Activated naive CD8-positive, alpha-beta T cell treated with anti-CD3 and anti-CD28 coated beads, Interleukin-2, amount 50 U/mL, for 24 hours (primary cell): ENCODE results near the gene ARHGAP25.
A peak's percentile ranks its signal among the peaks of the same experiment; 100 is the strongest.

Experiments used
- ATAC-seq: fragments of 150-1000 bp; cut with Tn5 transposase; one replicate; pipeline ENCODE4 v1.10.0; 2021
- DNase-seq: peaks from one replicate; pipeline ENCODE4 v3.0.0; 2021
- H3K27ac Mint-ChIP-seq: one replicate; pipeline ENCODE4 v1.8.0; 2021; ENCODE audit warnings: mild to moderate bottlenecking, mixed read lengths
- H3K27me3 Mint-ChIP-seq: one replicate; pipeline ENCODE4 v1.8.0; 2021; ENCODE audit warnings: mixed read lengths
- H3K36me3 Mint-ChIP-seq: one replicate; pipeline ENCODE4 v1.8.0; 2021; ENCODE audit warnings: low read depth, mixed read lengths
- H3K4me1 Mint-ChIP-seq: one replicate; pipeline ENCODE4 v1.8.0; 2021; ENCODE audit warnings: mixed read lengths
- H3K4me3 Mint-ChIP-seq: one replicate; pipeline ENCODE4 v1.8.0; 2021; ENCODE audit warnings: mild to moderate bottlenecking, moderate library complexity, mixed read lengths
- H3K9me3 Mint-ChIP-seq: one replicate; pipeline ENCODE4 v1.8.0; 2021; ENCODE audit warnings: mixed read lengths

ARHGAP25 gene

GRCh38 chr2:68824831-68825230 lies 90.2 kb downstream of the ARHGAP25 start:
- H3K27ac Mint-ChIP-seq, result peak overlapping the region; percentile 63
- no peaks in the 10 kb centered on the region for H3K9me3 Mint-ChIP-seq
- H3K36me3 Mint-ChIP-seq, result peaks cover 58% of the 10 kb centered on the region
- DNase-seq (no peak), ATAC-seq (no peak)
- no peaks in the 10 kb centered on the region for H3K27me3 Mint-ChIP-seq
- no peak overlapping the region for H3K4me3 Mint-ChIP-seq
- H3K4me1 Mint-ChIP-seq, result peaks cover 27% of the 10 kb centered on the region

GRCh38 chr2:68825866-68826265 lies 91.3 kb downstream of the ARHGAP25 start:
- DNase-seq (no peak), ATAC-seq (no peak)
- Mint-ChIP-seq H3K4me3 (no peak overlapping the region), H3K27ac (peak overlapping the region; percentile 23), H3K36me3 (peaks cover 51% of the 10 kb centered on the region), H3K27me3 (no peaks in the 10 kb centered on the region), H3K4me1 (peaks cover 37% of the 10 kb centered on the region), H3K9me3 (no peaks in the 10 kb centered on the region)

GRCh38 chr2:68827666-68828065 lies 93.1 kb downstream of the ARHGAP25 start:
- H3K27me3 Mint-ChIP-seq, result no peaks in the 10 kb centered on the region
- H3K36me3 Mint-ChIP-seq, result peaks cover 37% of the 10 kb centered on the region
- no peak for ATAC-seq
- peaks cover 55% of the 10 kb centered on the region for H3K4me1 Mint-ChIP-seq
- DNase-seq, result no peak
- H3K27ac Mint-ChIP-seq, result no peak overlapping the region
- no peaks in the 10 kb centered on the region for H3K9me3 Mint-ChIP-seq
- no peak overlapping the region for H3K4me3 Mint-ChIP-seq

- peak; percentile 61 for DNase-seq
- Mint-ChIP-seq H3K36me3 (peaks cover 26% of the 10 kb centered on the region), H3K4me3 (peak overlapping the region; percentile 27), H3K4me1 (peaks cover 64% of the 10 kb centered on the region), H3K27ac (peak overlapping the region; percentile 89), H3K27me3 (no peaks in the 10 kb centered on the region), H3K9me3 (no peaks in the 10 kb centered on the region)
- ATAC-seq, result peak; percentile 7
Measured at GRCh38 chr2:68828887-68829708, 94.5 kb downstream of the ARHGAP25 start.

DNA sequence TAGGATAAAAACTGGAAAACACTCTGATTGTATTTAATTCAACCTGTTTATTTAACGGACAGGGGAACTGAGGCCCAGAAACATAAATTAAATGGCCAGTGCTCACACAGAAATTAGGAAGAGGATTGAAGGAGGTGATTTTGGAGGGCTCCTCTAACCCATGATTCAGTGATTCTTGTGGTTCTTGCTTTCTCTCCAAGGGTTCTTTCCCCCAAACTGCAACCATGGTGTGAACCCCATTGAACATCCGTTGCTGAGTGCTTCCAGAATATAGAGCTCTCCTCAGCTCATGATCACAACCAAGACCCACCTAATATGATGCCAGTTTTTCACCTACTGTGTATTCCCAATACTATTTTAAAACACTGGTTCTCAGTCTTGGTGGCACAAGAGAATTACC lies 95.1 kb downstream of the ARHGAP25 start:
- DNase-seq (no peak), ATAC-seq (no peak)
- H3K27ac Mint-ChIP-seq, result peak overlapping the region; percentile 89

DNA sequence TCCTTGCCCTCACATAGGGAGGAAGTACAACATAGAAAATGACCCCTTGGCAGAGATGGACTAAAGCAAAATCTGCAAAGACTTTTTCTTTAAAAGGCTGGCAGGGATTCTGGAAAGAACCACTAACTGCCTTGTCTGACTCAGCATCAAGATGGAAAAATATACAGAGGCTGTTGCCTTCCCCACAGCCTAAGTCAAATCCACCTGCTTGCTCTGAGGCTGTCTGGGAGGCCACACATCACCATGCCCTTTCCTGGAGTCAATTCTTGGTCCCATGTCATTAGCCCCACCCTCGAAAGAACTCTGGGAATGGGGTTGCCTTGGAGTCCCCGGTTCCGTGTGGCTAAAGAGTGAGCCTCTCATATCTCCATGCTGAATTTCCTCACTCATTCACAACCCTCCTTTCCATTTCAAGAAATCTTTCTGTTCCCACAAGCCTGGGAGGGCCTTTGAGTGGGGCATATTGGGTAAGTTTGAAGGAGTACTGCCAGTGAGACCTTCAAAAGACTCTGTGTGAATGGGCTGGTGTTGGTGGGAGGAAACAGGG lies 97.1 kb downstream of the ARHGAP25 start:
- ATAC-seq, result peak; percentile 35
- H3K27me3 Mint-ChIP-seq, result no peaks in the 10 kb centered on the region
- peak overlapping the region; percentile 86 for H3K27ac Mint-ChIP-seq
- DNase-seq, result peak; percentile 15
- H3K9me3 Mint-ChIP-seq, result no peaks in the 10 kb centered on the region
- peak overlapping the region; percentile 65 for H3K4me3 Mint-ChIP-seq
- peaks cover 2% of the 10 kb centered on the region for H3K36me3 Mint-ChIP-seq
- peaks cover 68% of the 10 kb centered on the region for H3K4me1 Mint-ChIP-seq

More for the DNA sequence above, 95.1 kb downstream of the ARHGAP25 start:
- Mint-ChIP-seq H3K9me3 (no peaks in the 10 kb centered on the region), H3K27me3 (no peaks in the 10 kb centered on the region), H3K4me1 (peaks cover 65% of the 10 kb centered on the region), H3K36me3 (peaks cover 19% of the 10 kb centered on the region), H3K4me3 (peak overlapping the region; percentile 27)

GRCh38 chr2:68832233-68832869 lies 97.7 kb downstream of the ARHGAP25 start:
- peak; percentile 69 for DNase-seq
- H3K4me1 Mint-ChIP-seq, result peaks cover 73% of the 10 kb centered on the region

GRCh38 chr2:68833162-68833561 lies 98.6 kb downstream of the ARHGAP25 start:
- Mint-ChIP-seq H3K4me1 (peaks cover 74% of the 10 kb centered on the region), H3K27ac (no peak overlapping the region), H3K27me3 (no peaks in the 10 kb centered on the region), H3K4me3 (no peak overlapping the region), H3K36me3 (peaks cover 2% of the 10 kb centered on the region), H3K9me3 (no peaks in the 10 kb centered on the region)
- ATAC-seq (no peak), DNase-seq (no peak)

More at GRCh38 chr2:68832233-68832869, 97.7 kb downstream of the ARHGAP25 start:
- peaks cover 2% of the 10 kb centered on the region for H3K36me3 Mint-ChIP-seq
- H3K9me3 Mint-ChIP-seq, result no peaks in the 10 kb centered on the region
- peak overlapping the region; percentile 65 for H3K4me3 Mint-ChIP-seq
- no peaks in the 10 kb centered on the region for H3K27me3 Mint-ChIP-seq
- ATAC-seq, result peak; percentile 95
- H3K27ac Mint-ChIP-seq, result peak overlapping the region; percentile 86

DNA sequence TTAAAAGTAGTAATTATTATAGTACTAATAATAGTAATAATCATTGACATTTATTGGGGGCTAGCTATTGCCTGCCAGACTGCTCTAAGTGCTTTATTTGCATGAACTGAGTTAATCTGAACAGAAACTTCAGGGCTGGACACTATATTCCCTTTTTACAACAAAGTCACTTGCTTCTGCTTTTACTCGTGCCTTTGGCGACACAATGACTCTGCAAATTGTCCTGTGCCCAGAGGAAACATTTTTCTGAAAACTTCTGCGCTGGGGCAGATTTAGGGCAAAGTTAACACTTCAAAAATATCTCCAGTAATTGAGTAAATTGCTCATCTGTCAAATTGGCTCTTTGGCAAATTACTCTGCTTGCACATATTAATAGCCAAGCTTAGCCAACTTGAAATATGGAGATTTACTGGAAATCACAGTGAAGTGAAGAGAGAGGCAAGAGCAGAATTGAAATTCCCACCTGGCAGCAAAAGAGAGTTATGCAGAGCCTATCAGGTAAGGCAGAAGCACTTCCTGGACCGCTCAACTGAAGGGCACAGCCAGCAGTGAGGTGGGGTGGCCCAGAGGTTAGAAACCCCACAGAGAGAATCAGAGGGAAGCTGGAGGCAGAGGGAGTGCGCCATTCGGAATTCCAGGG lies 100.2 kb downstream of the ARHGAP25 start:
- Mint-ChIP-seq H3K4me3 (no peak overlapping the region), H3K4me1 (peaks cover 63% of the 10 kb centered on the region), H3K27me3 (no peaks in the 10 kb centered on the region), H3K27ac (peak overlapping the region; percentile 46), H3K36me3 (no peaks in the 10 kb centered on the region), H3K9me3 (no peaks in the 10 kb centered on the region)
- DNase-seq (no peak), ATAC-seq (no peak)

DNA sequence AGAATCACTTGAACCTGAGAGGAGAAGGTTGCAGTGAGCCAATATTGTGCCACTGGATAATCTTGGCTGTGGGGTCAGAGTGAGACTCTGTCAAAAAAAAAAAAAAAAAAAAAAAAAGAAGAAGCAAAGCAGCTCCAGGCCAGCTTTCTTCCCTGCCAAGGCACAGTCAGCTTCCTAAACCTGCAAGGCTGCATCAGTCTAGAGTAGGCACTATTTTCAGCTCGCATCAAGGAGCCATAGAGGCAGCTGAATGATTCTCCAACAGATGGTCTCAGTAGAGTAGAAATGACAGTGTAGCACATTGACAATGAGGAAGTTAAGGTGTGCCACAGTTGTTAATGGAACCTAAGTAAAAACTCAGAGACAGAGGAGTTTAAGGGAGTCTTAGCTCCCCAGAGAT lies 101.0 kb downstream of the ARHGAP25 start:
- H3K9me3 Mint-ChIP-seq, result no peaks in the 10 kb centered on the region
- H3K4me3 Mint-ChIP-seq, result no peak overlapping the region
- no peaks in the 10 kb centered on the region for H3K36me3 Mint-ChIP-seq
- no peaks in the 10 kb centered on the region for H3K27me3 Mint-ChIP-seq
- H3K27ac Mint-ChIP-seq, result no peak overlapping the region
- DNase-seq (no peak), ATAC-seq (no peak)
- peaks cover 55% of the 10 kb centered on the region for H3K4me1 Mint-ChIP-seq

GRCh38 chr2:68837164-68837860 lies 102.7 kb downstream of the ARHGAP25 start:
- H3K27me3 Mint-ChIP-seq, result no peaks in the 10 kb centered on the region
- H3K27ac Mint-ChIP-seq, result peak overlapping the region; percentile 50
- no peaks in the 10 kb centered on the region for H3K36me3 Mint-ChIP-seq
- no peaks in the 10 kb centered on the region for H3K9me3 Mint-ChIP-seq
- DNase-seq (peak; percentile 82), ATAC-seq (peak; percentile 71)
- no peak overlapping the region for H3K4me3 Mint-ChIP-seq
- peaks cover 38% of the 10 kb centered on the region for H3K4me1 Mint-ChIP-seq

DNA sequence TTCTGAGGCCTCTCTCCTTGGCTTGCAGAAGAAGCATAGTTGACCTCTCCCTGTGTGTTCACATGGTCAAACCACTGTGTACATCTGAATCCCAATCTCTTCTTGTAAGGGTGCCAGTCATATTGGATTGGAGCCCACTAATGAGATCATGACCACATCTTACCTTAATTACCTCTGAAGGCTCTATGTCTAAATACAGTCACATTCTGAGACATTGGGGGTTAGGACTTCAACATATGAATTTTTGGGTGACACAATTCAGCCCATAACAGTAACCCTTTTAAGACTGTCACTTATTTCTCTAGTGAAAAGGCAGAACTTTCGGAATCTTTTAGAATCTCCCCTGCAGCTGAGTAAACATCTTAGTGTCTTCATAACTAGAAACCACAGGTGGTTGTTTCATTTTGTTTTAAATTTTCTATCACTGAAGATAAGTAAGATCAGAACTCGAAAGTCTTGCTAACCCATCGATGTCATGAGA lies 103.3 kb downstream of the ARHGAP25 start:
- peak; percentile 51 for ATAC-seq
- Mint-ChIP-seq H3K4me3 (no peak overlapping the region), H3K27me3 (no peaks in the 10 kb centered on the region), H3K9me3 (no peaks in the 10 kb centered on the region), H3K27ac (peak overlapping the region; percentile 50), H3K36me3 (no peaks in the 10 kb centered on the region), H3K4me1 (peaks cover 32% of the 10 kb centered on the region)
- no peak for DNase-seq

DNA sequence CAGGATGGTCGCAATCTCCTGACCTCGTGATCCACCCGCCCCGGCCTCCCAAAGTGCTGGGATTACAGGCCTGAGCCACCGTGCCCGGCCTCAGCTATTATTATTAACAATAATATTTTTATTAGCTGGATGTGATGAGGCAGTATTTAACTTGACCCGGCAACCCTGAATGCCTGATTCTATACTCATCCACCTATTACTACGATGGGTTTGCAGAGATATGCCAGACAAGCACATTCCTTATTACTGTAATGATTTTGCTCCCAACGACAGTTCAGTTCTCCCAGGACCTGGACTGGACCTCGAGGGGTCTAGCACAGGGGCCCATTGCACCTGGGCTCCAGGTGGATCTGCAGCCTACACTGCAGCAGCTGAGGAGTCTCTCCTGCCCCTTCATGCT lies 104.0 kb downstream of the ARHGAP25 start:
- H3K36me3 Mint-ChIP-seq, result no peaks in the 10 kb centered on the region
- ATAC-seq, result no peak
- H3K9me3 Mint-ChIP-seq, result no peaks in the 10 kb centered on the region
- DNase-seq, result no peak
- no peaks in the 10 kb centered on the region for H3K27me3 Mint-ChIP-seq
- peaks cover 26% of the 10 kb centered on the region for H3K4me1 Mint-ChIP-seq
- H3K27ac Mint-ChIP-seq, result no peak overlapping the region
- no peak overlapping the region for H3K4me3 Mint-ChIP-seq

DNA sequence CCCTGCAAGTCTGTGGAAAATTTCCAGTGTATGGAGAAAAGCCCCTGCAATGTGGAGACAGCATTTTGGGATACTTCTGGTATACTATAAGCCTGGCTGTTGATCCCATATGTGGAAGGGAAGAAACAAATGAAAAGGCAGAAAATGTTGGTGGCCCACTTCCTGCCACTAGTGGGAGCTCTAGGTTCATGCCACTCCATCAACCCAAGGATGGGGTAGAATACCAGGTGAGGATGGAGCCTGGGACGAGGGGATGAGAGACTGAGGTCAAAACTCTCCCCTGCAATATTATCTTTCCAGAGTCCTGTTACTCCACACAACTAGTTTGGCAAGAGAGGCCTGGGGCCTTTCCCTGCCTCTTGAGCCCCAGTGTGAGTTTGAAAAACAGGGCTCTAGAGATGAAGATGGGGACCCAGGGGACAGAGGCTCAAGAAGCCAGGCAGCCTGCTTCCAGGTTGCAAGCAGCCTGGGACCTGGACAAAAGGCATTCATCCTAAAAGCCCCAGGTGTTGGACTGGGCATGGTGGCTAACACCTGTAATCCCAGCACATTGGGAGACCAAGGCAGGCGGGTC lies 104.7 kb downstream of the ARHGAP25 start:
- Mint-ChIP-seq H3K27me3 (no peaks in the 10 kb centered on the region), H3K4me3 (no peak overlapping the region), H3K9me3 (no peaks in the 10 kb centered on the region), H3K4me1 (peaks cover 26% of the 10 kb centered on the region), H3K27ac (no peak overlapping the region), H3K36me3 (no peaks in the 10 kb centered on the region)
- ATAC-seq (no peak), DNase-seq (peak; percentile 49)
